Measurements from ENCODE around the gene LIN37. TPM values are rescaled to one million over a fixed set of nuclear protein-coding genes. Genes with fewer than 3 reads are reported as not detected.

Gene LIN37
- total and polyA plus RNA-seq, 2 of the 13 experiments (the other 11 are each of a cell fraction or from before 2014, with no cell fraction given), result 6.3 to 8.7 TPM

DNA sequence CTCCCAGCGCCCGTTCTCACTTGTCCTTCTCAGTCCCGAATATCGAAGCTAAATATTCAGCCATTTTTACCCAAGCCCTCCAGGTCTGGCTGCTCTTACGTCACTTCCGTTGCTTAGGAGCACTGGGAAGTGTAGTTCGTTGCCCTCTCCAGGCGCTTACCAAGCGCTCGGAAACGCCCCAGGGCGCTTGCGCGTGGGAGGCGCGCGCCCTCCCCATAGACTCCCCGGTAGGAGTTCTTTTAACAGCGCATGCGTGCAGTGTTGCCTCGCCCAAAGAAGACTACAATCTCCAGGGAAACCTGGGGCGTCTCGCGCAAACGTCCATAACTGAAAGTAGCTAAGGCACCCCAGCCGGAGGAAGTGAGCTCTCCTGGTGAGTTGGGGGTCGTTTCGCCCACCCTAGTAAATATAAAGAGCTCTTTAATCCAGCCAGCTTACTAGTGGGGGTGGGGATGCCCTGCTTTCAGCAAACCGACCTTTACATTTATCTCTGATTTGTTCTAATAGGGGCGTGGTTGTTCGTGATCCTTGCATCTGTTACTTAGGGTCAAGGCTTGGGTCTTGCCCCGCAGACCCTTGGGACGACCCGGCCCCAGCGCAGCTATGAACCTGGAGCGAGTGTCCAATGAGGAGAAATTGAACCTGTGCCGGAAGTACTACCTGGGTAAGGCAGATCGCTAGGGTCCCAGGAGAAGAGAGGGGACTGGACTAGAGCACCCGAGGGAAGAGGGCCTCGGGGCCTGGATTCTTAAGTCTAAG is 2.9 kb upstream of the LIN37 start, which contains the start of the genes PSENEN and U2AF1L4 (continued):
- TF ChIP-seq MAX (IDR thresholded peaks at IDR 0.05) (no peak), SP2 (CRISPR knock-in tag; IDR thresholded peaks at IDR 0.05) (peak; percentile 50), POLR2AphosphoS5 (IDR thresholded peaks at IDR 0.05; ENCODE audit: low read depth, low read length) (peak; percentile 45; the same call in 1 of the 2 replicates), MAZ (IDR thresholded peaks at IDR 0.05; ENCODE audit: borderline replicate concordance, low read depth, low read length) (peak; percentile 66), MAZ (CRISPR knock-in tag; IDR thresholded peaks at IDR 0.05; ENCODE audit: low read depth) (no peak), CREB1 (IDR thresholded peaks at IDR 0.05) (peak; percentile 95), CREB1 (CRISPR knock-in tag; IDR thresholded peaks at IDR 0.05) (peak; percentile 97), PHF8 (CRISPR knock-in tag; IDR thresholded peaks at IDR 0.05) (0 out of 2 replicates have a peak, but pooled peaks have one; percentile 23), ZNF205 (CRISPR knock-in tag; IDR thresholded peaks at IDR 0.05) (no peak), KDM5A (IDR thresholded peaks at IDR 0.05; ENCODE audit: borderline replicate concordance, low read length) (peak; percentile 25; the same call in 1 of the 2 replicates), ZBED4 (CRISPR knock-in tag; IDR thresholded peaks at IDR 0.05; ENCODE audit: borderline replicate concordance) (no peak), ATF4 (CRISPR knock-in tag; IDR thresholded peaks at IDR 0.05) (peak in 1 of 2 experiments; percentile 58; a peak in 2 of 4 replicates), ZBTB7B (CRISPR knock-in tag; IDR thresholded peaks at IDR 0.05) (peak; percentile 52; the same call in 1 of the 2 replicates), THAP11 (CRISPR knock-in tag; IDR thresholded peaks at IDR 0.05) (peak; percentile 97), ZNF501 (CRISPR knock-in tag; IDR thresholded peaks at IDR 0.05) (peak; percentile 64), ZNF432 (CRISPR knock-in tag; IDR thresholded peaks at IDR 0.05; ENCODE audit: borderline replicate concordance) (no peak)
- TF ChIP-seq, protein P1, sequence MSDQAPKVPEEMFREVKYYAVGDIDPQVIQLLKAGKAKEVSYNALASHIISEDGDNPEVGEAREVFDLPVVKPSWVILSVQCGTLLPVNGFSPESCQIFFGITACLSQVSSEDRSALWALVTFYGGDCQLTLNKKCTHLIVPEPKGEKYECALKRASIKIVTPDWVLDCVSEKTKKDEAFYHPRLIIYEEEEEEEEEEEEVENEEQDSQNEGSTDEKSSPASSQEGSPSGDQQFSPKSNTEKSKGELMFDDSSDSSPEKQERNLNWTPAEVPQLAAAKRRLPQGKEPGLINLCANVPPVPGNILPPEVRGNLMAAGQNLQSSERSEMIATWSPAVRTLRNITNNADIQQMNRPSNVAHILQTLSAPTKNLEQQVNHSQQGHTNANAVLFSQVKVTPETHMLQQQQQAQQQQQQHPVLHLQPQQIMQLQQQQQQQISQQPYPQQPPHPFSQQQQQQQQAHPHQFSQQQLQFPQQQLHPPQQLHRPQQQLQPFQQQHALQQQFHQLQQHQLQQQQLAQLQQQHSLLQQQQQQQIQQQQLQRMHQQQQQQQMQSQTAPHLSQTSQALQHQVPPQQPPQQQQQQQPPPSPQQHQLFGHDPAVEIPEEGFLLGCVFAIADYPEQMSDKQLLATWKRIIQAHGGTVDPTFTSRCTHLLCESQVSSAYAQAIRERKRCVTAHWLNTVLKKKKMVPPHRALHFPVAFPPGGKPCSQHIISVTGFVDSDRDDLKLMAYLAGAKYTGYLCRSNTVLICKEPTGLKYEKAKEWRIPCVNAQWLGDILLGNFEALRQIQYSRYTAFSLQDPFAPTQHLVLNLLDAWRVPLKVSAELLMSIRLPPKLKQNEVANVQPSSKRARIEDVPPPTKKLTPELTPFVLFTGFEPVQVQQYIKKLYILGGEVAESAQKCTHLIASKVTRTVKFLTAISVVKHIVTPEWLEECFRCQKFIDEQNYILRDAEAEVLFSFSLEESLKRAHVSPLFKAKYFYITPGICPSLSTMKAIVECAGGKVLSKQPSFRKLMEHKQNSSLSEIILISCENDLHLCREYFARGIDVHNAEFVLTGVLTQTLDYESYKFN (CRISPR knock-in tag; conservative IDR thresholded peaks at IDR 0.05), result 0 out of 2 replicates have a peak, but pooled peaks have one; percentile 6
- TF ChIP-seq, protein P2, sequence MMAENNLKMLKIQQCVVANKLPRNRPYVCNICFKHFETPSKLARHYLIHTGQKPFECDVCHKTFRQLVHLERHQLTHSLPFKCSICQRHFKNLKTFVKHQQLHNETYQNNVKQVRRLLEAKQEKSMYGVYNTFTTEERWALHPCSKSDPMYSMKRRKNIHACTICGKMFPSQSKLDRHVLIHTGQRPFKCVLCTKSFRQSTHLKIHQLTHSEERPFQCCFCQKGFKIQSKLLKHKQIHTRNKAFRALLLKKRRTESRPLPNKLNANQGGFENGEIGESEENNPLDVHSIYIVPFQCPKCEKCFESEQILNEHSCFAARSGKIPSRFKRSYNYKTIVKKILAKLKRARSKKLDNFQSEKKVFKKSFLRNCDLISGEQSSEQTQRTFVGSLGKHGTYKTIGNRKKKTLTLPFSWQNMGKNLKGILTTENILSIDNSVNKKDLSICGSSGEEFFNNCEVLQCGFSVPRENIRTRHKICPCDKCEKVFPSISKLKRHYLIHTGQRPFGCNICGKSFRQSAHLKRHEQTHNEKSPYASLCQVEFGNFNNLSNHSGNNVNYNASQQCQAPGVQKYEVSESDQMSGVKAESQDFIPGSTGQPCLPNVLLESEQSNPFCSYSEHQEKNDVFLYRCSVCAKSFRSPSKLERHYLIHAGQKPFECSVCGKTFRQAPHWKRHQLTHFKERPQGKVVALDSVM (CRISPR knock-in tag; IDR thresholded peaks at IDR 0.05), result no peak
